Hepatocyte (in vitro differentiated cells): ENCODE data around the gene ZNF444. TPM values are rescaled to one million over a fixed set of nuclear protein-coding genes. Genes with fewer than 3 reads are reported as not detected.

Experiments
- DNase-seq: peaks from one replicate; pipeline ENCODE4 v3.0.0-alpha.2; 2016; ENCODE audit warnings: low spot score
- H2AFZ ChIP-seq: fragments of 200-600 bp; sonication (generic); 2 replicates; pipeline ENCODE4 v1.6.0; 2016; ENCODE audit warnings: antibody characterized with exemption, mild to moderate bottlenecking
- H3K27ac ChIP-seq: fragments of 200-600 bp; sonication (generic); 2 replicates; pipeline ENCODE4 v1.5.1; 2016; ENCODE audit warnings: mild to moderate bottlenecking
- H3K27me3 ChIP-seq: fragments of 200-600 bp; sonication (generic); 2 replicates; pipeline ENCODE4 v1.6.1; 2016
- H3K36me3 ChIP-seq: fragments of 200-600 bp; sonication (generic); replicated peaks from 2 replicates; pipeline ENCODE4 v1.5.1; 2016; ENCODE audit warnings: low read depth; ENCODE audit not compliant: insufficient read depth
- H3K4me1 ChIP-seq: fragments of 200-600 bp; sonication (generic); 2 replicates; pipeline ENCODE4 v1.5.1; 2016; ENCODE audit warnings: mild to moderate bottlenecking, moderate library complexity; ENCODE audit not compliant: insufficient read depth
- H3K4me2 ChIP-seq: fragments of 200-600 bp; sonication (generic); 2 replicates; pipeline ENCODE4 v1.6.0; 2016
- H3K4me3 ChIP-seq: fragments of 200-600 bp; sonication (generic); 2 replicates; pipeline ENCODE4 v1.5.1; 2016; ENCODE audit warnings: mild to moderate bottlenecking
- H3K79me2 ChIP-seq: fragments of 200-600 bp; sonication (generic); 2 replicates; pipeline ENCODE4 v1.6.0; 2017; ENCODE audit warnings: mild to moderate bottlenecking
- H3K9me2 ChIP-seq: fragments of 200-600 bp; sonication (generic); replicated peaks from 2 replicates; pipeline ENCODE4 v1.6.0; 2017; ENCODE audit warnings: mild to moderate bottlenecking; ENCODE audit not compliant: insufficient read depth
- H3K9me3 ChIP-seq: fragments of 200-600 bp; sonication (generic); 2 replicates; pipeline ENCODE4 v1.5.1; 2016; ENCODE audit warnings: low read depth, mild to moderate bottlenecking
- H4K20me1 ChIP-seq: fragments of 200-600 bp; sonication (generic); 2 replicates; pipeline ENCODE4 v1.6.0; 2016; ENCODE audit warnings: mild to moderate bottlenecking; ENCODE audit not compliant: insufficient read depth, poor library complexity, severe bottlenecking
- CTCF ChIP-seq: fragments of 200-600 bp; sonication (generic); IDR thresholded peaks from 2 replicates; pipeline ENCODE4 v1.5.1; 2016; ENCODE audit warnings: antibody characterized with exemption, mild to moderate bottlenecking; ENCODE audit not compliant: poor library complexity
- EZH2 ChIP-seq: fragments of 200-600 bp; sonication (generic); IDR thresholded peaks from 2 replicates; pipeline ENCODE4 v1.6.1; 2016; ENCODE audit warnings: antibody characterized with exemption, mild to moderate bottlenecking, borderline replicate concordance
- EZH2phosphoT487 ChIP-seq: fragments of 200-600 bp; sonication (generic); IDR thresholded peaks from one replicate; pipeline ENCODE4 v1.6.1; 2018; ENCODE audit warnings: antibody characterized with exemption, mild to moderate bottlenecking, low read depth, moderate library complexity; ENCODE audit not compliant: unreplicated experiment, severe bottlenecking
- WGBS: methylation state at CpG from one replicate; pipeline ENCODE4 v1.1.6; 2016; ENCODE audit warnings: low lambda C conversion rate; ENCODE audit errors: missing lambda C conversion rate; 5-methylcytosine and 5-hydroxymethylcytosine counted together
- polyA plus RNA-seq: library from polyadenylated mRNA; unstranded; fragments of >200 nt; fragmentation: Nextera tagmentation; extraction: Ambion mirVana; gene quantifications from 2 replicates; pipeline ENCODE4 v1.2.1, GENCODE V29; 2016
- total RNA-seq: library from RNA; depleted of rRNA; stranded (reverse); fragments of >200 nt; gene quantifications from 2 replicates; pipeline ENCODE4 v1.2.3, GENCODE V29; 2014

ZNF444 gene
- total and polyA plus RNA-seq, 2 experiments from 2014 or later: 46.6 to 60.2 TPM

DNA sequence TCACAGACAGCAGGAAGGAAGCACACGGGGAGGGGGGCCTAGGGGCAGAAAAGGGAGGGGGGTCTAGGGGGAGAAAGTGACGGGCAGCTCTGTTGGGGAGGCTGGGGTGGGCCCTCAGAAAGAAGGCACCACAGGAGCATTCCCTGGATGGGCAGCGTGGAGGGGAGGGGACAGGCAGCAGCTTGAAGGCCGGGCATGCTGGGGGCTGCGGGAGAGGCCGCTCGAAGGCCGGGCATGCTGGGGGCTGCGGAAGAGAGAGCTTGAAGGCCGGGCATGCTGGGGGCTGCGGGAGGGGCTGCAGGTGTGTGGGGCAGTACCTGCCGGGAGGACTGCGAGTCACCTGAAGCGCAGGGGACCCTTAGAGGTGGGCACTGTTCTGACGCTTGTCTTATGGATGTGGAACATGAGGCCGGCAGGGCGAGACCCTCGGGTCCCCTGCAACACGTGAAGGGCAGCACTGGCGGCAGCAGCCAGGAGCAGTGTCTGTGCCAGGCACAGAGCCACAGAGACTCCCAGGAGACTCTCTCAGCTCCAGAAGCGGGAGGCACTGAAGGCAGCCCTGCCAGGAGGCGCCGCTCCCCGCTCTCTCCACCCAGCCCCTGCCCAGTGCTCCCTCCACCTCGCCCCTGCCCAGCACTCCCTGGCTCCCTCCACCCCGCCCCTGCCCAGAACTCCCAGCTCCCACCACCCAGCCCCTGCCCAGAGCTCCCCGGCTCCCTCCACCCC lies 33.3 kb upstream of the ZNF444 start:
- WGBS: 92% methylated on average over 16 of the region's 27 CpGs
- TF ChIP-seq CTCF: no peak
- TF ChIP-seq EZH2: no peak
- Histone ChIP-seq H3K4me3 (no peak overlapping the region), H3K4me2 (peak overlapping the region; percentile 73), H3K79me2 (peaks cover 90% of the 10 kb centered on the region), H3K9me2 (no peaks in the 10 kb centered on the region), H3K9me3 (no peaks in the 10 kb centered on the region), H3K27me3 (no peaks in the 10 kb centered on the region), H2AFZ (no peak overlapping the region), H3K4me1 (peaks cover 49% of the 10 kb centered on the region), H3K27ac (no peak overlapping the region), H3K36me3 (no peaks in the 10 kb centered on the region), H4K20me1 (peaks cover 84% of the 10 kb centered on the region)
- DNase-seq: no peak

- Histone ChIP-seq H3K36me3 (no peaks in the 10 kb centered on the region), H3K9me2 (no peaks in the 10 kb centered on the region), H3K27ac (peak overlapping the region; percentile 89), H3K27me3 (no peaks in the 10 kb centered on the region), H3K4me1 (peaks cover 54% of the 10 kb centered on the region), H4K20me1 (peaks cover 84% of the 10 kb centered on the region), H3K4me3 (no peak overlapping the region), H3K79me2 (peaks cover 91% of the 10 kb centered on the region), H3K9me3 (no peaks in the 10 kb centered on the region), H3K4me2 (peak overlapping the region; percentile 73), H2AFZ (no peak overlapping the region)
- WGBS: 68% methylated on average over 23 of the region's 24 CpGs
- DNase-seq: peak; percentile 45
- no peak for TF ChIP-seq CTCF
- TF ChIP-seq EZH2: no peak
- no peak for TF ChIP-seq EZH2phosphoT487
Measured at GRCh38 chr19:56108447-56109195, 32.5 kb upstream of the ZNF444 start.

DNA sequence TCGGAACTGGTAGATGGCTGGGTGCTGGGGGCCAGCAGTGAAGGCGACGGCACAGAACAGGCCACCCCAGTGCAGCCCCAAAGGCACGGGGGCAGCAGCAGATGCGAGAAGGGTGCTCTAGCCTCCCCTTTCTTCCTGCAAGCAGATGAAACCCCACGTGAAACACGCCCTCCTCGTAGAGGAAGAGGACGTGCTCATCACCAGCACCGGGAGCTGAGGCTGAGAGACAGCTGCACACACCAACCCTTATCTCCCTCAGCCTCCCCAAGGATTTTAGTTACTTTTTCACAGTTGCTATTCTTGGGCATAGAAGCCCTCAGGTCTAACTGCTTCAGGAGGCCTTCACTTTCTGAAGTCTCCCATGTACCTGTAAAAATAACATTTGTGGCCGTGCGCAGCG lies 31.9 kb upstream of the ZNF444 start:
- Histone ChIP-seq H3K4me3 (no peak overlapping the region), H3K79me2 (peaks cover 97% of the 10 kb centered on the region), H3K4me1 (peaks cover 54% of the 10 kb centered on the region), H3K9me2 (no peaks in the 10 kb centered on the region), H4K20me1 (peaks cover 90% of the 10 kb centered on the region), H3K27me3 (no peaks in the 10 kb centered on the region), H3K27ac (peak overlapping the region; percentile 89), H3K36me3 (no peaks in the 10 kb centered on the region), H3K4me2 (peak overlapping the region; percentile 73), H2AFZ (no peak overlapping the region), H3K9me3 (no peaks in the 10 kb centered on the region)
- TF ChIP-seq CTCF: no peak
- TF ChIP-seq EZH2phosphoT487: no peak
- TF ChIP-seq EZH2: no peak
- WGBS: 74% methylated on average over 13 of the region's 13 CpGs
- DNase-seq: no peak
